ENCODE measurements around the gene ILF3. TPM values are rescaled to one million over a fixed set of nuclear protein-coding genes. Genes with fewer than 3 reads are reported as not detected.
A peak's percentile ranks its signal among the peaks of the same experiment; 100 is the strongest.

ILF3 gene
- total and polyA plus RNA-seq, 2 donors from 2014 or later = 58.3 to 206 TPM

GRCh38 chr19:10708291-10708690 is 54.1 kb downstream of the ILF3 start:
- Histone ChIP-seq H3K4me1 (ENCODE audit: control insufficient read depth in 2 of 3, insufficient read depth in 2 of 3, low read depth in 1 of 3, low read length in 3 of 3) (peaks cover 0 to 3% (median 3%) of the 10 kb centered on the region in 3 donors), H3K9me3 (ENCODE audit: control insufficient read depth in 2 of 3, insufficient read depth in 1 of 3, low read length in 3 of 3) (no peaks in the 10 kb centered on the region), H3K27me3 (ENCODE audit: control insufficient read depth, insufficient read depth, low read length) (no peaks in the 10 kb centered on the region), H3K27ac (ENCODE audit: low read depth in 2 of 2, low read length in 2 of 2) (no peak overlapping the region), H3K9ac (ENCODE audit: low read length in 3 of 3) (no peak overlapping the region), H3K36me3 (ENCODE audit: control insufficient read depth in 2 of 3, insufficient read depth in 3 of 3, low read length in 3 of 3) (peaks cover 0 to 4% (median 0%) of the 10 kb centered on the region in 3 donors), H3K4me3 (ENCODE audit: low read length in 3 of 3) (no peak overlapping the region)
- DNase-seq (no peak), FAIRE-seq (no peak)
- TF ChIP-seq CTCF (IDR thresholded peaks at IDR 0.05; ENCODE audit: borderline replicate concordance, extremely low read depth, insufficient read depth) = no peak
- intact Hi-C loops (cut with DNase I) = no loop called here

DNA sequence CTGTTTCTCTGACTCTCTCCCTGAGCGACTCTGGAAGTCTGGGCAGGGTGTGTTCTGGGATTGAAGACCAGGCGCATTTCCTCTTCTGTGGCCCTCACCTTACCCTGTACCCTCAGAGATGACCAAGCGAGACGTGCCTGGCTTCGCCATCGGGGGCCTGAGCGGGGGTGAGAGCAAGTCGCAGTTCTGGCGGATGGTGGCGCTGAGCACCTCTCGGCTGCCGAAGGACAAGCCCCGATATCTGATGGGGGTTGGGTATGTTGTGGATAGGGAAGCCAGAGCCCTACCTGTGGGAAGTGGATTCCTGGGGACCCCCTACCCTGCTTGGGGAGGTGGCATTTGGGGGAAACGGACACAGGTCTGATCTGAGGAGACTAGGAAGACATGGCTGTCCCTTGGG is 57.9 kb downstream of the ILF3 start:
- H3K27ac ChIP-seq (ENCODE audit: low read depth in 2 of 2, low read length in 2 of 2) = no peak overlapping the region
- intact Hi-C loops (cut with DNase I) = loop anchor here (10.0 kb wide), 1 partner anchor 63 kb away; no protein-coding TSS in a partner anchor

DNA sequence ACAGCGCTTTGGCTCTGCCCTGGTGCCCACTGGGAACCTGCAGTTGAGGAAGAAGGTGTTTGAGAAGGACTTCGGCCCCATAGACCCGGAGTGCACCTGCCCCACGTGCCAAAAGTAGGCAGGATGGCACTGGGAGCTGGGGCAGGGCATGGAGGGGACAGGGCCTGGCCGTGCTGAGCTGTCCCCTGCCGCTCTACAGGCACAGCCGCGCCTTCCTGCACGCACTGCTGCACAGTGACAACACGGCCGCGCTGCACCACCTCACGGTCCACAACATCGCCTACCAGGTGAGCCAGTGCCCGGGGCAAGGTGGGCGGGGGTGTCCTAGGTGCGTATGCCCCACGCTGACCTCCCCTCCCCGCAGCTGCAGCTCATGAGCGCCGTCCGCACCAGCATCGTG is 58.6 kb downstream of the ILF3 start:
- DNase-seq (peak in 3 of 5 donors; percentile 34 to 87 (median 50)), FAIRE-seq (no peak)
- peaks cover 0 to 4% (median 0%) of the 10 kb centered on the region in 3 donors for H3K36me3 ChIP-seq (ENCODE audit: control insufficient read depth in 2 of 3, insufficient read depth in 3 of 3, low read length in 3 of 3)
- H3K4me3 ChIP-seq (ENCODE audit: low read length in 3 of 3) = peak overlapping the region in 1 of 3 donors; percentile 25
- intact Hi-C loops (cut with DNase I) = loop anchor here (10.0 kb wide), 1 partner anchor 62 kb away; no protein-coding TSS in a partner anchor
- H3K27ac ChIP-seq (ENCODE audit: low read depth in 2 of 2, low read length in 2 of 2) = peak overlapping the region in 1 of 2 donors; percentile 43
- H3K9ac ChIP-seq (ENCODE audit: low read length in 3 of 3) = no peak overlapping the region
- H3K27me3 ChIP-seq (ENCODE audit: control insufficient read depth, insufficient read depth, low read length) = no peaks in the 10 kb centered on the region
- no peak for TF ChIP-seq CTCF (IDR thresholded peaks at IDR 0.05; ENCODE audit: borderline replicate concordance, extremely low read depth, insufficient read depth)
- no peaks in the 10 kb centered on the region for H3K9me3 ChIP-seq (ENCODE audit: control insufficient read depth in 2 of 3, insufficient read depth in 1 of 3, low read length in 3 of 3)
- peaks cover 0 to 5% (median 5%) of the 10 kb centered on the region in 3 donors for H3K4me1 ChIP-seq (ENCODE audit: control insufficient read depth in 2 of 3, insufficient read depth in 2 of 3, low read depth in 1 of 3, low read length in 3 of 3)

More for the DNA sequence above, 57.9 kb downstream of the ILF3 start:
- TF ChIP-seq CTCF (IDR thresholded peaks at IDR 0.05; ENCODE audit: borderline replicate concordance, extremely low read depth, insufficient read depth) = no peak
- Histone ChIP-seq H3K9me3 (ENCODE audit: control insufficient read depth in 2 of 3, insufficient read depth in 1 of 3, low read length in 3 of 3) (no peaks in the 10 kb centered on the region), H3K9ac (ENCODE audit: low read length in 3 of 3) (no peak overlapping the region), H3K36me3 (ENCODE audit: control insufficient read depth in 2 of 3, insufficient read depth in 3 of 3, low read length in 3 of 3) (peaks cover 0 to 4% (median 0%) of the 10 kb centered on the region in 3 donors), H3K4me3 (ENCODE audit: low read length in 3 of 3) (peak overlapping the region in 1 of 3 donors; percentile 25), H3K4me1 (ENCODE audit: control insufficient read depth in 2 of 3, insufficient read depth in 2 of 3, low read depth in 1 of 3, low read length in 3 of 3) (peaks cover 0 to 5% (median 3%) of the 10 kb centered on the region in 3 donors), H3K27me3 (ENCODE audit: control insufficient read depth, insufficient read depth, low read length) (no peaks in the 10 kb centered on the region)
- DNase-seq = peak in 3 of 5 donors; percentile 41 to 48 (median 43)
- FAIRE-seq = no peak
